GM12891 (cell line): Measurements from ENCODE around the gene TRIM16.
"Not testable (repeated sequence)": the region's sequence is repeated elsewhere in the genome, so short reads cannot be mapped to it uniquely, and the experiment has no call there.

Experiments used
- POLR2A ChIP-seq: IDR thresholded peaks from 2 replicates; pipeline ENCODE4 v1.6.1; 2011; ENCODE audit warnings: low read depth, low read length, control low read depth
- POLR2AphosphoS5 ChIP-seq: IDR thresholded peaks from 2 replicates; pipeline ENCODE4 v1.6.1; 2011; ENCODE audit warnings: low read depth, low read length, control low read depth
- TAF1 ChIP-seq: IDR thresholded peaks from 2 replicates; pipeline ENCODE4 v1.6.1; 2011; ENCODE audit warnings: low read depth, low read length, control low read depth

- not testable (repeated sequence) for TF ChIP-seq TAF1, POLR2A, POLR2AphosphoS5
These were observed 32.8 kb upstream of the TRIM16 start for GRCh38 chr17:15716601-15717563.
